Measurements from ENCODE around the gene CNTFR.
A peak's percentile ranks its signal among the peaks of the same experiment; 100 is the strongest.
"Not testable (repeated sequence)": the region's sequence is repeated elsewhere in the genome, so short reads cannot be mapped to it uniquely, and the experiment has no call there.

The CNTFR gene

GRCh38 chr9:34553511-34554021, 36.0 kb downstream of the CNTFR start:
- no peak for DNase-seq

DNA sequence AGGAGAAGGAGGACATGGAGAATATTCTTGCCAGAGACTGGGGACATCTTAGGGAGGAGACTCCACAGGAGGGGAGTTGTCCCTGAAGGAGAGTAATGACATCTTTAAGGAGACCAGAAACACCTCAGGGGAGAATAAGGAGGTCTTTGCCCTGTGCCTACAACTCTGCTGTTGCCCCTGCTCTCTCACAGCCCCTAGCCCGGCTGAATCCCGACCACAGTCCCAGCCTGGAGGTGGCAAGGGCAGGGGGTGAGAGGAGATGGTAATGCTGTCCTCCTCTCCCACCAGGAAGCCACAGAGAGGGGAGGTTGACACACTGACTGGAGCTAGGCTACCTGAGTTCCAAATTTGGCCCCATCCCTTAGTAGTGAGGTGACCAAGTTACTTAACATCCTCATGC, 36.5 kb downstream of the CNTFR start:
- no peak for DNase-seq

GRCh38 chr9:34552606-34552981, 36.9 kb downstream of the CNTFR start:
- no peak for DNase-seq

DNA sequence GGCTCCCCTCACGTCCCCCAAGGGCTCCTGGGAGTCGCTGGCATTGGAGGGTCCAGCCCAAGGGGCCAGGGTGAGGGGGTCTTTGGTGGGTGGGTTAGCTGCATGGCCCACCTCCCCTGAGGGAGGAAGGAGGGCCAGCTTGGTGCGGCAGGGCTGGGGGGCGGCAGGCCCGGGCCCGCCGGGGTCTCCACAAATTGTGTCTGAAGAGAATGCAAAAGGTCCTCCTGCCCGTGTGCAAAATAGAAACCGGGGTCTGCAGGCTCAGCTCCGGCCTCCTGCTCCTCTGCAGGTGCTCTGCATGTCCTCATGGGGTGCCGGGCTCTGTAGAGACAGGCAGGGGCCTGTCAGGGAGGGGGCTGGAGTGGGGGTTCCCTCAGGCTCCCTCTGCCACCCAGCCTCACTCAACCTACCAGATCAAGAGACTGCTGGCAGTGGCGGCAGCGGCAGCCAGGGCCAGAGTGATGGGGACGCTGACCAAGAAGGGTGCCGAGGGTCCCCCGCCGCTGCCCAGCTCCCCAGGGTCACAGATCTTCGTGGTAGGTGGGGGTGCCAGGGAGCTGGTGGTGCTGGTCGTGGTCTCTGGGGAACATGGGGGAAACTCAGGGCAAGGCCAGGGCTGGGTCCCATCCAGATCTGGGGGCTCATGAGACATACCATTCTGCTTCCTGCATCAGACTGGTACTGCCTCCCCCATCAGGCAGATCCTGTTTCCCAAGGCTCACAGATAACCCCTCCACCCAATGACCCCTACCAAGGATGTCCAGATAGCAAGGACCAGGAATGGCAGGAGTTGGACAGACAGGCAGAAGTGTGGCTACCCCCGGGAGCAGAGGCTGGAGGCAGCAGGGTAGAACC, 37.5 kb downstream of the CNTFR start:
- no peak for DNase-seq

DNA sequence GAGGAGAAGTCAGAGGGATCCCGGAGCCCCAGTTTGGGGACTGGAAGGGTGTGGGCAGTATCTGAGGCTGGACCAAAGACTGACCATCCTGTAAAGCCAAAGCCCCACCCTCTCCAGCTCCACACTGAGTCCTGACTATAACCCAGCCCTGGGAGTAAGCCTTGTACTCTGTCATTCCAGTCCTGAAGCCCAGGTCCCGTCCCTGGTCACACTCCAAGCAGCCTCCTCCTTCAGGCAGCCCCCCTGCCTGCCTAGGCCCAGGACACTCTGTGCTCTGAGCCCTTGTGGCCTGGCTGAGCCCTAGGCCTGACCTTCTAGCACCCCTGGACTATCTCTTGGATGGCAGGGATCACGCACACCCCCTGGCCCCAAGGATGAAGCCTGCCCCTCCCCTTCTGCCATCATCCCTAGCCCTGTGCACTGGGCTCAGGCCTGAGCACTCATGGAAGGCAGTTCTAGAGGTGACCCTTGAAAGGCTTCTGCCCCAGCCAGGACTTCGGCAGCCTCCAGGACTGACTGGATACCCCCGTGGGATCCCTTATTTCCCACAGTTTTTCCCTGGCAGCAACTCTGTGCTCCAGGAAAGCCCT, 38.7 kb downstream of the CNTFR start:
- no peak for DNase-seq

GRCh38 chr9:34550016-34550680, 39.4 kb downstream of the CNTFR start:
- DNase-seq = no peak

- DNase-seq = no peak
Observed at GRCh38 chr9:34549407-34549732, 40.2 kb downstream of the CNTFR start.

DNA sequence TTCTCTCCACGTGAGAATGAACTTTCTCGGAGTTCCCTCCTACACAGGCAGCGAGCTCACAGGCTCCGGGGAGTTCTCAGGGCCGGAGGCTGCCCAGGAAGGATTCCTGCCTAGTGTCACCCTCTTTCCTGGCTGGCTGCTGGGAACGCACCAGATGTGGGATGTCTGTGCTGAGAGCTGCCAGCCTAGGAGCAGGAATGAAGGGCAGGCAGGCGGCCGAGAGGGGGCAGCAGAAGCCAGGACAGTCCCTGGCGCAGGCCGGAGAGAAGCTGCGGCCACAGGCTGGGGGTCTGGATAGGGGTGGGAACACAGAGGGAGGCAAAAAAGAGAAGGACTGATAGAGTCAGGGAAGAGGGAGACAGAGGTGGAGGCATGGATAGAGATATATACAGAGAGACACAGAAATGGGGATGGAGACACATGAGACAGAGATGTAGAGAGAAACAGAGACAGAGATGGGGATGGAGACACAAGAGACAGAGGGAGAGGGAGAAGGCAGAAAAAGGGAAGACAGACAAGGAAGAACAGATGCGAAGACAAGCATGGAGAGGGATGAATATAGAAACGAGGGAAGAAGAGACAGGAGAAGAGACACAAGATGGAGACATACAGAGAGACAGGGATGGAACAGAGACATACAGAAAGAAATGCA, 41.4 kb downstream of the CNTFR start:
- peak; percentile 58 for DNase-seq

- DNase-seq = peak; percentile 74
Observed at GRCh38 chr9:34546834-34547827, 42.4 kb downstream of the CNTFR start.

- DNase-seq = no peak
Observed at GRCh38 chr9:34546102-34546833, 43.3 kb downstream of the CNTFR start.

DNA sequence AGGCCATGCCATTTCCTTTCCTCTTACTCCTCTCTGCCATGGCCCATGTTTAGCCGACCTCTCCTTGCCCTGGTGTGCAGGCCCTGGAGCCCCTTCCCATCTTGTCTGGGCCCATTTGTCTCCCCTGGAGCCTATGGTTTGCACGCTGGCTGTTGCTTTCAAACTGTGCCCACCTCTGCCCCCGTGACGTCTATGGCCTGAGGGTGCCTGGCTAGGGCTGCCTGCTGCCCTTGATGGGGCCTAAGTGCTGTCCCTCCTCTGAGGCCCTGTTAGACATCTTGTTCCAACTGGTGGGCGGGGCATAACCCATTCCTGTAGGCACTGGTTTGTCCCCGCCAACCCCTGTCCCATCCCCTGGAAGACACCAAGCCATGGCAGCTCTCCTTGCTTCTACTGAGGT, 44.0 kb downstream of the CNTFR start:
- DNase-seq = no peak

- no peak for DNase-seq
Observed at GRCh38 chr9:34544035-34544434, 45.5 kb downstream of the CNTFR start.

GRCh38 chr9:34541540-34541939, 48.0 kb downstream of the CNTFR start:
- DNase-seq = no peak

DNA sequence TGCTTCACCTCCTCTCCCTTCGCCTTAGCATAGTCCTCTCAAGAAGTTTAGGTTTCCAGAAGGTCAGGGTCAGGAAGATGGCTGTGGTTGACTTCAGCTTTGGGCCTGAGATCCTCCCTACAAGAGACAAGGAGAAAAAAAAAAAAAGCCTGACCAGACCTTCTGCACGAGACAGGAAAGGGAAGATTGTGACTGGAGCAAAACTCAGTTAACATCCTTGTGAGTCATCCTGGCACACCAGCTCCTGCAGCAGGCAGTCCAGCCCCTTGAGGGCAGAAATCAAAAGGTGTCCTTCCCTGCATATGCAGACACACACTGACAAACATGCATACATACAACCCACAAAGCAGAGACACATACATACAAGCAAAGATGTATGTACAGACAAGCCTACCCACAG, 48.7 kb downstream of the CNTFR start:
- peak; percentile 31 for DNase-seq

DNA sequence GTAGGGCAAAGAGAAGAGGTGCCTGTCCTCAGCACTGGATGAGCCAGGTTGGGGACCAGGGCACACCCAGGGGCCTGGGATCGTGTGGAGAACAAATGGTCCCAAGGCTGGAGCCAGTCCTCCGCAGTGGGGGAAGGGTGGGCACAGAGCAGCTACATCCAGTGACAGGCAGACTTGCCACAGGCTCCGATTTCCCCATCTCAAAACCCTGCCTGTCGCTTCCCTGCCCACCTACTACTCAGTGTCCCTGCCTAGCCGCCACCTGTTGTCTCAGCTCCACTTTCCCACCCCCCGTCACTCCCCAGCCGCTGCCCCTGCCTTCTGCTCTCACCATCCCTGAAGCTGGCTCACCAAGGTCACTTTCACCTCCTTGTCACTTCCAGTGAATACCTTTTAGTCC, 52.8 kb downstream of the CNTFR start:
- no peak for DNase-seq

- not testable (repeated sequence) for DNase-seq
Observed at GRCh38 chr9:34532041-34532440, 57.5 kb downstream of the CNTFR start.

DNA sequence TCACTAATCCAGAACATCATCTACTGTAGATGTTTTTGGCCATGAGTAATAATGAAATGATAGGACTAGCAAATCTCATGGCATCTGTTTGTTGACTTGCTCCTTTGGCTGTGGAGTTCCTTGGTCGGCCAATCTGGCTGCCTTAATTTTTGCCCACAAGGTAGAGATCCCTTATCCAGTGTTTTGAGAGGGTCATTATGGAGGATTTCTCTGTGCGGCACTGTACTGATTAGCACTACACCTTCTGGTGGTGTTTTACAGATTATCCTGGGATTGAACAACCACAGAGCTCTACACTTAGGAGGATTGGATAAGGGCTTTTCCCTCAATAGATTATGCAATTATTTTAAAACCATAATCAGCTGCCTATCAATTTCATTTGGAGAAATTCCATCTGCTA, 63.5 kb downstream of the CNTFR start:
- no peak for DNase-seq

GRCh38 chr9:34524349-34524748, 65.2 kb downstream of the CNTFR start:
- DNase-seq = no peak

- DNase-seq = peak; percentile 84
Observed at GRCh38 chr9:34522971-34523797, 66.3 kb downstream of the CNTFR start, which contains the start of gene ENHO. Gene ENHO (minus strand): TSS chr9:34522990. CDS start chr9:34521695, 1,295 bp downstream.
